CD8-positive, alpha-beta memory T cell (primary cell): ENCODE data around the gene IL1RL1. TPM values are rescaled to one million over a fixed set of nuclear protein-coding genes. Genes with fewer than 3 reads are reported as not detected.
"Not testable (repeated sequence)": the region's sequence is repeated elsewhere in the genome, so short reads cannot be mapped to it uniquely, and the experiment has no call there.

ENCODE experiments used
- CTCF ChIA-PET: fragments of 350-600 bp; sonication (Branson Sonifier 250); formaldehyde crosslinking; loops from one replicate; lab custom pipeline; 2021; ENCODE audit warnings: antibody characterized with exemption; lab: Charles Lee
- POLR2A ChIA-PET: fragments of 350-600 bp; sonication (Branson Sonifier 250); formaldehyde crosslinking; loops from one replicate; lab custom pipeline; 2021; ENCODE audit warnings: antibody characterized with exemption; lab: Charles Lee
- DNase-seq, 5 donors: peaks; one replicate each; pipeline versions ENCODE4 v3.0.0 to v3.0.0-alpha.2; 2020 to 2022; ENCODE audit warnings: mixed read lengths in 1 of 5
- H3K27ac ChIP-seq: one replicate; pipeline ENCODE4 v1.7.0; 2013; ENCODE audit warnings: low read depth, mild to moderate bottlenecking, low read length, moderate library complexity
- H3K27me3 ChIP-seq: 2 replicates; pipeline ENCODE4 v1.7.0; 2013; ENCODE audit warnings: low read length, mild to moderate bottlenecking; ENCODE audit not compliant: insufficient read depth, poor library complexity, severe bottlenecking
- H3K36me3 ChIP-seq: 2 replicates; pipeline ENCODE4 v1.7.0; 2013; ENCODE audit warnings: mild to moderate bottlenecking, low read length, moderate library complexity; ENCODE audit not compliant: insufficient read depth
- H3K4me1 ChIP-seq: 2 replicates; pipeline ENCODE4 v1.7.0; 2013; ENCODE audit warnings: mild to moderate bottlenecking, low read length, moderate library complexity; ENCODE audit not compliant: insufficient read depth
- H3K4me3 ChIP-seq: 2 replicates; pipeline ENCODE4 v1.7.0; 2013; ENCODE audit warnings: mild to moderate bottlenecking, low read length
- H3K9me3 ChIP-seq: 2 replicates; pipeline ENCODE4 v1.7.0; 2013; ENCODE audit warnings: mild to moderate bottlenecking, low read length
- H3K27ac Mint-ChIP-seq, 8 donors: one replicate each; pipeline ENCODE4 v1.8.0; 2020 to 2021; ENCODE audit warnings: mixed read lengths in 8 of 8, mild to moderate bottlenecking in 6 of 8, inconsistent platforms in 3 of 8, moderate library complexity in 3 of 8
- H3K27me3 Mint-ChIP-seq, 2 donors: one replicate each; pipeline ENCODE4 v1.8.0; 2020 to 2021; ENCODE audit warnings: mixed read lengths in 2 of 2, mild to moderate bottlenecking in 1 of 2, moderate library complexity in 1 of 2
- H3K36me3 Mint-ChIP-seq, 3 donors: one replicate each; pipeline ENCODE4 v1.8.0; 2020 to 2021; ENCODE audit warnings: mixed read lengths in 3 of 3, inconsistent platforms in 1 of 3, mild to moderate bottlenecking in 1 of 3
- H3K4me1 Mint-ChIP-seq, 3 donors: one replicate each; pipeline ENCODE4 v1.8.0; 2020 to 2021; ENCODE audit warnings: mixed read lengths in 3 of 3, inconsistent platforms in 1 of 3, mild to moderate bottlenecking in 1 of 3
- H3K4me3 Mint-ChIP-seq, 7 donors: one replicate each; pipeline ENCODE4 v1.8.0; 2020 to 2021; ENCODE audit warnings: mixed read lengths in 7 of 7, mild to moderate bottlenecking in 6 of 7, moderate library complexity in 4 of 7, inconsistent platforms in 2 of 7
- H3K9me3 Mint-ChIP-seq, 5 donors: one replicate each; pipeline ENCODE4 v1.8.0; 2020 to 2022; ENCODE audit warnings: mixed read lengths in 5 of 5, mild to moderate bottlenecking in 3 of 5, moderate library complexity in 2 of 5, inconsistent platforms in 1 of 5
- polyA plus RNA-seq: library from polyadenylated mRNA; unstranded; fragments of 300-500 nt; fragmentation: Illumina TruSeq; gene quantifications from one replicate; pipeline ENCODE4 v1.2.3, GENCODE V29; 2021
- total RNA-seq, 2 experiments: library from RNA; stranded (reverse); gene quantifications; one replicate each; pipeline ENCODE4 v1.2.3, GENCODE V29; 2021

IL1RL1 gene
- total and polyA plus RNA-seq, 3 experiments from 2014 or later = 0.14 to 0.35 (median 0.22) TPM

GRCh38 chr2:102324914-102325313, 13.6 kb downstream of the IL1RL1 start:
- CTCF ChIA-PET, H3K9me3 ChIP-seq, H3K4me3 ChIP-seq, POLR2A ChIA-PET, H3K27ac ChIP-seq, H3K4me1 Mint-ChIP-seq, H3K36me3 ChIP-seq, H3K4me1 ChIP-seq, H3K4me3 Mint-ChIP-seq, H3K27me3 Mint-ChIP-seq, H3K9me3 Mint-ChIP-seq, H3K27me3 ChIP-seq: not testable (repeated sequence)
- peaks cover 0 to 12% (median 0%) of the 10 kb centered on the region in 3 donors for H3K36me3 Mint-ChIP-seq
- DNase-seq = peak in 1 of 5 donors; percentile 11
- peak overlapping the region in 1 of 8 donors; percentile 39 for H3K27ac Mint-ChIP-seq

GRCh38 chr2:102331311-102331980, 20.1 kb downstream of the IL1RL1 start:
- Mint-ChIP-seq H3K27ac (no peak overlapping the region), H3K4me3 (no peak overlapping the region), H3K9me3 (peaks cover 0 to 5% (median 0%) of the 10 kb centered on the region in 5 donors), H3K36me3 (peaks cover 0 to 20% (median 0%) of the 10 kb centered on the region in 3 donors), H3K27me3 (peaks cover 2 to 6% of the 10 kb centered on the region in 2 donors), H3K4me1 (no peaks in the 10 kb centered on the region)
- Histone ChIP-seq H3K27me3 (no peaks in the 10 kb centered on the region), H3K27ac (no peak overlapping the region), H3K4me3 (no peak overlapping the region), H3K9me3 (no peaks in the 10 kb centered on the region), H3K4me1 (no peaks in the 10 kb centered on the region), H3K36me3 (no peaks in the 10 kb centered on the region)
- DNase-seq = no peak
- CTCF ChIA-PET = interaction anchor here (0.8 to 1.2 kb wide), 4 partner anchors 30 to 325 kb away, joined by 3 read pairs; no protein-coding TSS in a partner anchor
- POLR2A ChIA-PET = interaction anchor here (0.6 kb wide), 1 partner anchor 117 kb away, joined by 8 read pairs; no protein-coding TSS in a partner anchor

- Histone ChIP-seq H3K9me3 (no peaks in the 10 kb centered on the region), H3K27me3 (no peaks in the 10 kb centered on the region), H3K36me3 (no peaks in the 10 kb centered on the region), H3K27ac (no peak overlapping the region), H3K4me3 (no peak overlapping the region), H3K4me1 (no peaks in the 10 kb centered on the region)
- Mint-ChIP-seq H3K4me3 (no peak overlapping the region), H3K36me3 (peaks cover 0 to 14% (median 0%) of the 10 kb centered on the region in 3 donors), H3K27ac (no peak overlapping the region), H3K27me3 (peaks cover 2 to 5% of the 10 kb centered on the region in 2 donors), H3K4me1 (no peaks in the 10 kb centered on the region), H3K9me3 (peaks cover 0 to 5% (median 0%) of the 10 kb centered on the region in 5 donors)
- no peak for DNase-seq
- CTCF ChIA-PET = no interaction called here
- POLR2A ChIA-PET = no interaction called here
Measured at GRCh38 chr2:102334486-102334885, 23.1 kb downstream of the IL1RL1 start.

GRCh38 chr2:102335871-102336366, 24.6 kb downstream of the IL1RL1 start:
- H3K36me3 ChIP-seq = no peaks in the 10 kb centered on the region

GRCh38 chr2:102336502-102336945, 25.2 kb downstream of the IL1RL1 start:
- Histone ChIP-seq H3K27me3 (no peaks in the 10 kb centered on the region), H3K9me3 (no peaks in the 10 kb centered on the region), H3K27ac (no peak overlapping the region), H3K4me3 (no peak overlapping the region), H3K4me1 (no peaks in the 10 kb centered on the region), H3K36me3 (no peaks in the 10 kb centered on the region)
- Mint-ChIP-seq H3K4me3 (no peak overlapping the region), H3K27me3 (peaks cover 2 to 5% of the 10 kb centered on the region in 2 donors), H3K27ac (no peak overlapping the region), H3K9me3 (no peaks in the 10 kb centered on the region), H3K36me3 (peaks cover 0 to 14% (median 0%) of the 10 kb centered on the region in 3 donors), H3K4me1 (no peaks in the 10 kb centered on the region)
- ChIA-PET POLR2A (no interaction called here), CTCF (interaction anchor here (1.8 kb wide), 1 partner anchor 96 kb away, joined by 4 read pairs; no protein-coding TSS in a partner anchor)
- DNase-seq = no peak

More at GRCh38 chr2:102335871-102336366, 24.6 kb downstream of the IL1RL1 start:
- no peak overlapping the region for H3K27ac ChIP-seq
- Mint-ChIP-seq H3K27ac (peak overlapping the region in 1 of 8 donors; percentile 31), H3K36me3 (peaks cover 0 to 14% (median 0%) of the 10 kb centered on the region in 3 donors), H3K27me3 (peaks cover 2 to 5% of the 10 kb centered on the region in 2 donors), H3K4me1 (no peaks in the 10 kb centered on the region), H3K9me3 (peaks cover 0 to under 1% (median 0%) of the 10 kb centered on the region in 5 donors), H3K4me3 (no peak overlapping the region)
- H3K4me3 ChIP-seq = no peak overlapping the region
- no peaks in the 10 kb centered on the region for H3K4me1 ChIP-seq
- ChIA-PET CTCF (interaction anchor here (1.8 kb wide), 1 partner anchor 95 kb away, joined by 4 read pairs; no protein-coding TSS in a partner anchor), POLR2A (no interaction called here)
- H3K9me3 ChIP-seq = no peaks in the 10 kb centered on the region
- DNase-seq = no peak
- no peaks in the 10 kb centered on the region for H3K27me3 ChIP-seq

GRCh38 chr2:102337012-102337411, 25.6 kb downstream of the IL1RL1 start:
- no peak for DNase-seq
- ChIA-PET POLR2A (no interaction called here), CTCF (interaction anchor here (1.8 kb wide), 1 partner anchor 96 kb away, joined by 4 read pairs; no protein-coding TSS in a partner anchor)
- Histone ChIP-seq H3K27me3 (no peaks in the 10 kb centered on the region), H3K36me3 (no peaks in the 10 kb centered on the region), H3K4me3 (no peak overlapping the region), H3K27ac (no peak overlapping the region), H3K9me3 (no peaks in the 10 kb centered on the region), H3K4me1 (no peaks in the 10 kb centered on the region)
- Mint-ChIP-seq H3K9me3 (no peaks in the 10 kb centered on the region), H3K27me3 (peaks cover 2 to 3% of the 10 kb centered on the region in 2 donors), H3K4me1 (no peaks in the 10 kb centered on the region), H3K4me3 (no peak overlapping the region), H3K36me3 (peaks cover 0 to 13% (median 0%) of the 10 kb centered on the region in 3 donors), H3K27ac (no peak overlapping the region)

- no peaks in the 10 kb centered on the region for H3K4me1 ChIP-seq
- Mint-ChIP-seq H3K36me3 (peaks cover 0 to 6% (median 0%) of the 10 kb centered on the region in 3 donors), H3K4me3 (no peak overlapping the region), H3K27ac (no peak overlapping the region), H3K27me3 (peaks cover 0 to 2% of the 10 kb centered on the region in 2 donors), H3K9me3 (no peaks in the 10 kb centered on the region), H3K4me1 (no peaks in the 10 kb centered on the region)
- POLR2A ChIA-PET = no interaction called here
- no peak for DNase-seq
- no peak overlapping the region for H3K27ac ChIP-seq
- H3K36me3 ChIP-seq = no peaks in the 10 kb centered on the region
- no peaks in the 10 kb centered on the region for H3K9me3 ChIP-seq
- H3K27me3 ChIP-seq = no peaks in the 10 kb centered on the region
- CTCF ChIA-PET = no interaction called here
- no peak overlapping the region for H3K4me3 ChIP-seq
Measured at GRCh38 chr2:102337481-102338386, 26.4 kb downstream of the IL1RL1 start.
